ENCODE measurements around the gene TPPP.

- no peak for TF ChIP-seq ZNF274 (IDR thresholded peaks at IDR 0.05; ENCODE audit: low read depth, low read length)
- no peak for TF ChIP-seq YY1 (IDR thresholded peaks at IDR 0.05; ENCODE audit: insufficient read depth, insufficient read length)
These were observed 40.3 kb downstream of the TPPP start for GRCh38 chr5:652773-653350.
